ENCODE data around the gene RPS6KA2. TPM values are rescaled to one million over a fixed set of nuclear protein-coding genes. Genes with fewer than 3 reads are reported as not detected.
A peak's percentile ranks its signal among the peaks of the same experiment; 100 is the strongest.

The RPS6KA2 gene
- total and polyA plus RNA-seq, 9 donors, result 24.4 to 75.5 (median 48.1) TPM

DNA sequence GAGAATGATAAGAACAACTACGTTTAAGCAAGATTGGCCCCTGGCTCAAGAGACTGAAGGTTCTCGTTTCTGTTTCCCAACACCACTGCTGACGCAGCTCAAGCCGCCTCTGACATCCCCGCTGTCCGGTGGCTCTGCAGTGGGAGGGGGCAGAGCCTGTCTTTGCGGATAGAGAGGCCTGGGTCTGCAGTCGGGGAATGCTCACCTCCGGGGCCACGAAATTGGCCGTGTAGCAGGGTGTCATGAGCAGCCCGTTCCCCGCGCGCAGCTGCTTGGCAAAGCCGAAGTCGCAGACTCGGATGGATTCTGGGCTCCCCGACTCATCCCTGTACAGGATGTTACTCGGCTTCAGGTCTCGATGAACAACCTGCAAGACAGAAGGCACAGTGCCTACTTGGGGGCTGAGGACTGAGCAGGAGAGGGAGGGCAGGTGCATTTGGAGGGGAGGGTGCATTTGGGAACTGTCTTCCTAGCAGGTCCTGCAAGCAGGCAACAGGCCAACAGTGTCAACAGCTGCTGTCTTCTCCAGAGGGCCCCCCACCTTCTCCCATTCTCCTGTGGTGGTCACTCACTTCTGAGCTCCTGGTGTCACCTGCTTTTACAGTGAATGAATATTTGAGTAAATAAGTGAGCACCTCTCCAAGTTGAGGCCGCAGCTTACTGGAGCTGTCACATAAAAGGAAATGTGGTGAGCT, 203.9 kb downstream of the RPS6KA2 start:
- no peaks in the 10 kb centered on the region for H3K27me3 ChIP-seq
- H3K4me1 ChIP-seq (ENCODE audit: insufficient read depth), result no peaks in the 10 kb centered on the region
- H3K36me3 ChIP-seq, result no peaks in the 10 kb centered on the region
- DNase-seq, result no peak
- intact Hi-C loops (cut with DNase I), result no loop called here
- H3K4me3 ChIP-seq, result no peak overlapping the region
- no peaks in the 10 kb centered on the region for H3K9me3 ChIP-seq
- no peak for TF ChIP-seq POLR2A (IDR thresholded peaks at IDR 0.05)
- TF ChIP-seq EP300 (IDR thresholded peaks at IDR 0.05), result no peak
- TF ChIP-seq, protein P1, sequence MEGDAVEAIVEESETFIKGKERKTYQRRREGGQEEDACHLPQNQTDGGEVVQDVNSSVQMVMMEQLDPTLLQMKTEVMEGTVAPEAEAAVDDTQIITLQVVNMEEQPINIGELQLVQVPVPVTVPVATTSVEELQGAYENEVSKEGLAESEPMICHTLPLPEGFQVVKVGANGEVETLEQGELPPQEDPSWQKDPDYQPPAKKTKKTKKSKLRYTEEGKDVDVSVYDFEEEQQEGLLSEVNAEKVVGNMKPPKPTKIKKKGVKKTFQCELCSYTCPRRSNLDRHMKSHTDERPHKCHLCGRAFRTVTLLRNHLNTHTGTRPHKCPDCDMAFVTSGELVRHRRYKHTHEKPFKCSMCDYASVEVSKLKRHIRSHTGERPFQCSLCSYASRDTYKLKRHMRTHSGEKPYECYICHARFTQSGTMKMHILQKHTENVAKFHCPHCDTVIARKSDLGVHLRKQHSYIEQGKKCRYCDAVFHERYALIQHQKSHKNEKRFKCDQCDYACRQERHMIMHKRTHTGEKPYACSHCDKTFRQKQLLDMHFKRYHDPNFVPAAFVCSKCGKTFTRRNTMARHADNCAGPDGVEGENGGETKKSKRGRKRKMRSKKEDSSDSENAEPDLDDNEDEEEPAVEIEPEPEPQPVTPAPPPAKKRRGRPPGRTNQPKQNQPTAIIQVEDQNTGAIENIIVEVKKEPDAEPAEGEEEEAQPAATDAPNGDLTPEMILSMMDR (IDR thresholded peaks at IDR 0.05), result no peak
- 90 to 93% (median 91%) methylated on average over 22 of the region's 22 CpGs for WGBS, 3 donors
- no peak overlapping the region for H3K27ac ChIP-seq

DNA sequence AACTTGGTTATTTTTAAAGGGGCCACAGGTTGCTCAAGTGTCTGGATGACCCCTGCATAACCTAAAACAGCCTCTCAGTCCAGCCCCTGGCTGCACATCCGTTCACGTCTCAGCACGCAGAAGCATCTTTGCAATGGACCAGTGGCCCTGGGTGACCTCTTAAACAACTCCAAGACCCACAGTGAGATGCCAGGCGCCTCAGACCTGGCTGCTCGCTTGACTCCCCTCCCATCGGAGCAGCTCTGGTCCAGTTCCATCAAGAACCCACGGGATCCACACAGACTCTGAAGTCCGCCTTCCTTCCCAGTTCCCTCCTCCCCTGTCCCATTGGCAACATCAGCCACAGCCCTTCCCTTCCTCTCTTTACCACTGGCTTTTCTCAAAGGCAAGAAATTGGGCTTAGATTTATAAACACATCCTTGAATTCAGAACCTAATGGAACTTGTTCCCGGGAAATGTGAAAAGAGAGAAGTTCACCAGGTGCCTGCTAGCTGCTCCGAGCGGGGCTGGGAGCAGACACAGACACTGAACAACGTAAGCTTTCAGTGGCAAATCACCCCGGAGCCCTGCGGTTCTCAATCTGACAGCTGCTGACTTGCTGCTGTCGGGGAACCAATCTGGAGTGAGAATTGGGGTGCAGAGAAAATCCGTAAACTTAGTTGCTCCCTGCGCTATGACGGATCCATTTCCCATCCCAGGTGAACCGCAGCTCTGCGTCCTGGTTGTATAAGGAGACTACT, 204.7 kb downstream of the RPS6KA2 start:
- TF ChIP-seq, protein P1 (IDR thresholded peaks at IDR 0.05), result no peak
- no peak for TF ChIP-seq EP300 (IDR thresholded peaks at IDR 0.05)
- no peak for TF ChIP-seq POLR2A (IDR thresholded peaks at IDR 0.05)
- intact Hi-C loops (cut with DNase I), result no loop called here
- Histone ChIP-seq H3K36me3 (no peaks in the 10 kb centered on the region), H3K4me1 (ENCODE audit: insufficient read depth) (no peaks in the 10 kb centered on the region), H3K9me3 (no peaks in the 10 kb centered on the region), H3K27me3 (no peaks in the 10 kb centered on the region), H3K27ac (no peak overlapping the region), H3K4me3 (no peak overlapping the region)
- peak in 1 of 5 donors; percentile 14 for DNase-seq
- WGBS, 3 donors, result 94 to 96% (median 95%) methylated on average over 20 of the region's 20 CpGs

DNA sequence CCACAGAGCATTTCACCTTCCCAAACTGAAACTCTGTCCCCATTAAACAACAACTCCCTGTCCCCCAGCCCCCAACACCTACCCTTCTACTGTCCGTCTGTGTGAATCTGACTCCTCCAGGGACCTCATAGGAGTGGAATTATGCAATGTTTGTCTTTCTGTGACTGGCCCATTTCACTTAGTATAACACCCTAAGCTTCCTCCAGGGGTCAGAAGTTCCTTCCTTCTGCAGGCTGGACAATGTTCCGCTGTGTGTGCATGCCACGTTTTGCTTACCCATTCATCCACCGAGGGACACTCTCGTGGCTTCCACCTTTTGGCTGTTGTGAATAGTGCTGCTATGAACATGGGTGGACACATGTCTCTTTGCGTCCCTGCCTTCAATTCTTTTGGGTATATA, 206.7 kb downstream of the RPS6KA2 start:
- no peak overlapping the region for H3K4me3 ChIP-seq
- H3K36me3 ChIP-seq, result no peaks in the 10 kb centered on the region
- 54 to 62% (median 60%) methylated on average over 6 of the region's 6 CpGs for WGBS, 3 donors
- H3K9me3 ChIP-seq, result no peaks in the 10 kb centered on the region
- TF ChIP-seq POLR2A (IDR thresholded peaks at IDR 0.05) (no peak), EP300 (IDR thresholded peaks at IDR 0.05) (no peak)
- TF ChIP-seq, protein P1 (IDR thresholded peaks at IDR 0.05), result no peak
- intact Hi-C loops (cut with DNase I), result no loop called here
- DNase-seq, result peak in 1 of 5 donors; percentile 11
- no peaks in the 10 kb centered on the region for H3K27me3 ChIP-seq
- no peak overlapping the region for H3K27ac ChIP-seq
- no peaks in the 10 kb centered on the region for H3K4me1 ChIP-seq (ENCODE audit: insufficient read depth)

DNA sequence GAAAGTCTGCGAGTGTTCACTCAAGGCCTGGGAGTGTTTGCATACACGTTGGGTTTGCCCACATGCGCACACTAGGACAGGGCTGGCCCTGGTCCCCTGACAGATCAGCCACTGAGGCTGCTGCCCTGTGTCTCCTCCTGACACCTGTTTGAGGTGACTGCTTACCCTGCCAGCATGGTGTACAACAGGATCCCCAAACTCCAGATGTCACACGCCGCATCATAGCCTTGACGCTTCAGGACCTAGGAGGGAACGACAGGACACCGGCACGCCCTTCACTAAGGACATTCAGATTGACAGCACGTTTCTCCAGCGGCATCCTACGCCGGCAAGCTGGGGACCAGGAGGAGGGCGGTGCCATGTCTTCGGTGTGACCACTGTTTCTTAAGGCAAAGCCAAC, 207.3 kb downstream of the RPS6KA2 start:
- Histone ChIP-seq H3K36me3 (no peaks in the 10 kb centered on the region), H3K9me3 (no peaks in the 10 kb centered on the region), H3K4me1 (ENCODE audit: insufficient read depth) (no peaks in the 10 kb centered on the region), H3K4me3 (no peak overlapping the region), H3K27ac (no peak overlapping the region), H3K27me3 (no peaks in the 10 kb centered on the region)
- intact Hi-C loops (cut with DNase I), result no loop called here
- DNase-seq, result peak in 1 of 5 donors; percentile 16
- TF ChIP-seq EP300 (IDR thresholded peaks at IDR 0.05) (no peak), POLR2A (IDR thresholded peaks at IDR 0.05) (no peak)
- TF ChIP-seq, protein P1 (IDR thresholded peaks at IDR 0.05), result no peak
- 92 to 94% (median 93%) methylated on average over 15 of the region's 15 CpGs for WGBS, 3 donors
